Stimulated activated CD4-positive, alpha-beta T cell treated with anti-CD3 and anti-CD28 coated beads, Interleukin-15, amount 100 ng/mL, for 48 hours (primary cell): ENCODE measurements around the gene SPTA1.

ENCODE experiments used
- DNase-seq, 2 donors: peaks; one replicate each; pipeline ENCODE4 v3.0.0-alpha.2; 2020; ENCODE audit warnings: low read depth in 2 of 2

The SPTA1 gene

DNA sequence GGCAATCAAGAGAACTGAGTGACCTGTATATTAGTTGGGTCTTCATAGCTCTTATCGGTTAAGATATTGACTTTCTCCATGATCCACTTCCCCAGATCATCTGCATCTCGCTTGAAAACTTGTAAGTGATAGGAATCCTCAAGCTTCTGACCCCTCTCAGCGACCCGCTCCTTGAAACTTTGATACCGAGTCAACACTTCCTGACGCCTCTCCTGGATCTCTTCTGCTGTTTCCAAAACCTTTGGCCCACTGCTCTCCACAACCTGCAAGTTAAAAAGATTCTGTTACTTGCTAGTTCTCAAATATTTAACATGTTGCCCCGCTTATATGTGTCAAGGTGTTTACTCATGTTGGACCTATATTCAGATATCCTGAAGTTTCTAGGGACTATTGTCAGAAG, 1.4 kb downstream of the SPTA1 start:
- no peak for DNase-seq

- no peak for DNase-seq
Measured at GRCh38 chr1:158681606-158682005, 4.9 kb downstream of the SPTA1 start.

- no peak for DNase-seq
Measured at GRCh38 chr1:158679289-158679688, 7.2 kb downstream of the SPTA1 start.

- no peak for DNase-seq
Measured at GRCh38 chr1:158675563-158676323, 10.8 kb downstream of the SPTA1 start.

GRCh38 chr1:158674302-158674701, 12.2 kb downstream of the SPTA1 start:
- DNase-seq: no peak

DNA sequence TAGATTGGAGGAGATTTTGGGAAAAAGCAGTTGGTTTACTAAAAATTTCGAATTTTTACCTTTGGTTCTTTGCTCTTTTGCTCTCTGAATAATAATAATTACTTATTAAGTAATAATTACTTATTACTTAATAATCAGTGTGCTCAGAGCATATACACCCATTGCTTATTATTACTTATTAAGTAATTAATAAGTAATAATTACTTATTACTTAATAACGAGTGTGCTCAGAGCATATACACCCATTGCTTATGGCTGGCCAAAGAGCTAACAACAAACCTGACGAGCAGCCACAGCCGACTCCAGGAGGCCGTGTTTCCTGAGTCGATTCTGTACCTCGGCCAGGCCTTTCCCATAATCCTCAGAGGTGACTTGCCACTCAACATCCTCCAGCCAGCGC, 20.5 kb downstream of the SPTA1 start:
- no peak for DNase-seq

- no peak for DNase-seq
Measured at GRCh38 chr1:158654571-158654970, 31.9 kb downstream of the SPTA1 start.

GRCh38 chr1:158654086-158654485, 32.4 kb downstream of the SPTA1 start:
- no peak for DNase-seq

DNA sequence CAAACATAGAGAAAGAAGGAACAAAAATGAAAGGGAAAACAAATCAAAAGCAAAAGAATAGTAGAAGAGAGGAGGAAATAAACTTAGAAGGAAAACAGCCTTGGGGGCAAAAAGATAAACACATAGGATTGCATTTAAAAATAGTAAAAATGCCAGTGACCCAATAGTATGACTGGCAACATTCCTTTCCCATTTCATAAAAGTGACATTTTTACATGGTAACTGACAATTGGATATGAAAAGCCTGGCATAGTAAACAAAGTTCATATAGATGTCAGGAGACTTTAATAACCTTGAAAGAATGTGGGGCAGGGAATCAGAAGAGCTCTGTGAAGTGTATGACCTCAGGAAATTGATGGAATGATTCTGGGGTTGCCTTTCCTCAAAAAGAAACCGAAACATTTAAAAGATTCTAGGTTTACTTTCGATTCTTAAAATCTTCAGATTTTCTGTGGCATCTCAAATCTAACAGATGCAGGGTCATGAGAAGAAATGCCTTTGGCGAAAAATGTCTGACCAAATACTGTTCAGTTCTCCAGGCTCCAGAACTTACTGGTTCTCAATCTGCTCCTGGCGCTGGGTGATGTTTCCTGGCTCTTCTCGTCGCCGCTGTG, 33.7 kb downstream of the SPTA1 start:
- DNase-seq: no peak

GRCh38 chr1:158649052-158649451, 37.5 kb downstream of the SPTA1 start:
- no peak for DNase-seq

DNA sequence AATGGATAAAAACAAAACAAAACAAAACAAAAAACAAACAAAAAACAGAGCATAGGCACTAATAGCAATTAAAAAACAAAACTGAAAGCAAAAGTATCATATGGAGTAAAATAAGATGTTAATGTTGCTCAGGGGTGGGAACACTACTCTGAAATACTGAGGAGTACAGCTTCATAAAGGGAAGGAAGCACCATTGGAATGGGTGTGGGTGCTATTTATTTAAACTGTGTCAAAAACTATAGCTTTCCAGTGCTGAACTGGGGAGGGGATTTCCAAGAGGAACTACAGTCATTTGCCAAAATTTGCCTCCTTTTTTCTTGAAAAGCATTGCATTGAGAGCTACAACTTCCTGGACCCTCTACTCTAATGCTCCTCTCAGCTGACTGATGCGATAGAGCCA, 40.0 kb downstream of the SPTA1 start:
- DNase-seq: no peak

GRCh38 chr1:158644449-158644848, 42.1 kb downstream of the SPTA1 start:
- no peak for DNase-seq

- no peak for DNase-seq
Measured at GRCh38 chr1:158638904-158639303, 47.6 kb downstream of the SPTA1 start.

DNA sequence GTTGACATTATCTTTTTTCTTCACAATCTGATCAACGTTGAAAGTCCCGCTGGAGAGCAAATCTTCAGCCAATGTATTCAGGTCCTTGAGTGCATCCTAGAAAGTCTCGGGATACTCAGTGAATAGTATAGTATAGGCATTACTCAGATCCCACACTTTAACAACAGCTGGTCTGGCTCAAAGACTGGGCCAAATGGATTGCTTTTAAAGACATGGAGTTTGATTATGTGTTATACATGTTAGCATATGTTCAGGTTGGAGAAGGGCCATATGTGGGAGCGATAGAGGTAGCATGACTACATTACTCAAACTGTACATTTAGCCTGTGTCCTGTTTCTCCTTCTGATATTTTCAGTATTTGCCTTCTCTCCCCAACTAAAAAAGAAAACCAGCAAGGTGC, 48.4 kb downstream of the SPTA1 start:
- no peak for DNase-seq

DNA sequence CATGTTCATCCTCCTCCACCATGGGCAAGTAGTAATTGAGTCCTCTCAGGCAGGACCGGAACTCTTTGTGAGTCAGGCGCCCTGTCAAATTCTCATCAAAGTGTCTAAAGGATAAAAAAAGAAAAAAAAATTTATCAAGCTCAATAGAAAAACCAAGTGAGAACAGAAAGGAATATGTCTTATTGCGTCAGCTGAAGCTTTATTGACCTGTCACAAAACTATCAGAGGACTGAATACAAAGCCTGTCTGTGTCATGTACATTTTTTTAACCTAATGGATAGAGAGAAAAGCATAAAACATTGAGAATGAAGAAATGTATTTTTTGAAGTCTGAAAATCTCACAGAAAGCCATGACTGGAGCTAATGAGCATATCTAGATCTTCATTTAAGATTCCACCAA, 72.8 kb downstream of the SPTA1 start:
- DNase-seq: no peak

DNA sequence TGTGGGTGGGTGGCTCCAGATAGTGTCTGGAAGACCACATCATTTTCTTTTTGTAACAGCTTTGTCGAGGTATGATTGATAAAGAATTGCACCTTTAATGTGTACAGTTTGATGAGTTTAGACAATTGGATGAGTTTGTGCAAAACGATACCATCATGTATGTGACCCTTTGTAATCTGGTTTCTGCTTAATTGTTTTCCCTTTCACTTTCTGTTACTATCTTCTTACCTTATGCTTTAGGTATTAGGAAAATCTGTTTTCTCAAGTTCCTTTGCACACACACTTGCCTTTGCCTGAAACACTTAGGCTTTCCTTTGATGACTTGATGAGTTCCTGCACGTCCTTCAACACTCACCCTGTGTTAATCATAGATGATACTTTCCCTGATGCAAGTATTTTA, 74.6 kb downstream of the SPTA1 start:
- DNase-seq: no peak

DNA sequence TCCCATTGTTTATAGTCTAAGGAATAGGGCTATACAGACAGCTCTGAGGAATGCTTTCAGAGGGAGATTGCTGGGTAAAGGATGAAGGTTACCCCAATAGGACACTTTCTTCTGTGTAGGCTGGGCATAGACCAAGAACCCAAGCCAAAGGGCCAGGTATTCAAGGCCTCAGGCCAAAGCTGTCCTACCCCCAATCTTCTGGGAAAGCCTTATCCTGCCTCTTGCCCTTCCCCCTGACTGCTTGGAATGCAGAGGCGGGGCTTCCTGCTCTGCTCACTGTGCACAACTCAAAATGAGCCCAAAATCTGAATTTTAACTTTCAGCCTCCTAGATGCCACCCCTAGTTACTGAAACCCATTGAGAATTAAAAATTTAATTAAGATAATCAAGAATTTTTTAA, 79.2 kb downstream of the SPTA1 start:
- DNase-seq: no peak

GRCh38 chr1:158604968-158605367, 81.5 kb downstream of the SPTA1 start, which contains the start of gene OR10Z1:
OR10Z1 (plus strand) TSS chr1:158605268; CDS start chr1:158606439, 1,171 bp downstream.
- no peak for DNase-seq

DNA sequence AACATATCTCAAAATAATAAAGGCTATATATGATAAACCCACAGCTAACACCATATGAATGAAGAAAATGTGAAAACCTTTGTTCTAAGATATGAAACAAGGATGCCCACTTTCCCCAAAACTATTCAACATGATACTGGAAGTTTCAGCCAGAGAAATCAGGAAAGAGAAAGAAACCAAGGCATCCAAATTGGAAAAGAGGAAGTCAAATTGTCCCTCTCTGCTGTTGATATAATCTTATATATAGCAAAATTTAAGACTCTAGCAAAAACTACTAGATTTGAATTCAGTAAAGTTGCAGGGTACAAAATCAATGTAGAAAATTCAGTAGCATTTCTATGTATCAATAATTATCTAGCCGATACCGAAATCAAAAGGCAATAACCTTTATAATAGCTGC, 85.8 kb downstream of the SPTA1 start:
- DNase-seq: no peak

DNA sequence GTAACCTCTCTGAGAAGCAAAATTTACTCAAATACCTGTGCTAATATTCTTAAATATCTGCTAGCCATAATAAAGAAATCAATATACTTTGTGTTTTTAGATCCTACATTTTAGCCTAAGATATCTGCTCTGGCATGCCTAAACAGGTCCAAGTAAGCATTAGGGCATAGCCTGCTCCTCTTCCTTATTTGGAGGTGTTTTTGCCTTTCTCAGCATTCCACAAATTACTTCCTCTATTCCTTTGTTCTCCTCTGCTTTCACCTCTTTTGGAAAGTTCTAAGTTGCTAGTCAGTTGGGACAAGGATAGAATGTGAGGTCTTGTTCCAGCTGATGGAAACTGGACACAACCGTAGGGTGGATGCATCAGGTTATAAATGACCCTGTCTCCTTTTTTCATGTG, 99.6 kb downstream of the SPTA1 start:
- DNase-seq: no peak

GRCh38 chr1:158583962-158584361, 102.6 kb downstream of the SPTA1 start:
- no peak for DNase-seq

DNA sequence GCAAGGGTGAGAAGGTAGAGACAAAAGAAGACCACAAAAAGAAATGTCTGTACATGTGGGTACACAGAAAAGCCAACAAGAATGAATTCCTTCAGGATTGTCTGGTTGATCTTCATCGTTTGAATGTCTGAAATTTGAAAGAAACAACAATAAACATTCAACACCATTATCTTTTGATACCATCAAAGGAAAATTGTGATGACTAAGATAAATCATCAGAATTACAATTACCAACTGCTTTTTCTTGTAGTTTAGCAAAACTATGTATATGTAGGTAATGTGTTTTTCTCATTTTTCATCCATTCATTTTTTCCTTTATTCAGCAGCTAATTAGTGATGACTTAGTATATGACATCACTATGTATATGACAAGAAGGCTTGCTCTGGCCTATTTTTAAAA, 106.8 kb downstream of the SPTA1 start, which contains the start of gene OR10X1:
Gene OR10X1, minus strand, starts transcription at position 167 of the 400 bp plus-strand sequence. Its CDS starts 0 bp downstream, at position 167.
- no peak for DNase-seq

DNA sequence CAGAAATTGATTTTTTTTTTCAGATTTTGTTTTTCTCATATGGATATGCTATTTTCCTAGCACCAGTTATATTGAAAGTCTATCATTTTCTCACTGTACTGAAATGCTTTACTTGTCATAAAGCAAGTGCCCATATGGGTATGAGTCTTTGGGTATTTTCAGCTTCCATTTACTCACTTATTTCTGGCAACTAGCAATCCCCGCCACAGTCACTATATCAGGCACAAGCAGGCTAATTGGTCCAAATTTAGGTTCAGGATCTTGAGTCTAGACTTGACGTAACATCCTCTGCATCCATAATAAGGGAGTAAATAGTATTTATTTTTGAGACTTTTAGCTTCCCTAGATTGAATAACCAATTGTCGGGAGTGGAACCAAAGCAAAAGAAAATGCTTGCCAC, 109.0 kb downstream of the SPTA1 start:
- no peak for DNase-seq
